Measurements from ENCODE around the gene CHST9. TPM values are rescaled to one million over a fixed set of nuclear protein-coding genes. Genes with fewer than 3 reads are reported as not detected.
A peak's percentile ranks its signal among the peaks of the same experiment; 100 is the strongest.

CHST9 gene
- total and polyA plus RNA-seq, 2 of the 13 experiments (the other 11 are each of a cell fraction or from before 2014, with no cell fraction given), result 3.2 to 9.6 TPM

- no peak for TF ChIP-seq GABPA (IDR thresholded peaks at IDR 0.05; ENCODE audit: low read depth, low read length)
- TF ChIP-seq GABPA (CRISPR knock-in tag; IDR thresholded peaks at IDR 0.05; ENCODE audit: low read depth), result peak; percentile 52; the same call in 1 of the 2 replicates
- no peak for TF ChIP-seq ZFP36 (IDR thresholded peaks at IDR 0.05; ENCODE audit: borderline replicate concordance, low read depth, low read length, partially characterized antibody)
- no peak for TF ChIP-seq RFX1 (IDR thresholded peaks at IDR 0.05)
- TF ChIP-seq FOXA3 (CRISPR knock-in tag; IDR thresholded peaks at IDR 0.05), result peak; percentile 65
- no peak for TF ChIP-seq FOXA1 (IDR thresholded peaks at IDR 0.05)
- 0 out of 2 replicates have a peak, but pooled peaks have one; percentile 22 for TF ChIP-seq FOXA1 (CRISPR knock-in tag; IDR thresholded peaks at IDR 0.05)
- TF ChIP-seq POGZ (CRISPR knock-in tag; IDR thresholded peaks at IDR 0.05), result peak; percentile 54
- no peak for TF ChIP-seq FOXC1 (CRISPR knock-in tag; IDR thresholded peaks at IDR 0.05; ENCODE audit: borderline replicate concordance)
- no peak for TF ChIP-seq SRY (CRISPR knock-in tag; IDR thresholded peaks at IDR 0.05)
- no peak for TF ChIP-seq MBNL3 (CRISPR knock-in tag; conservative IDR thresholded peaks at IDR 0.05)
- no peak for TF ChIP-seq CBX5 (CRISPR knock-in tag; IDR thresholded peaks at IDR 0.05; ENCODE audit: borderline replicate concordance)
- no peak for TF ChIP-seq ZNF614 (CRISPR knock-in tag; IDR thresholded peaks at IDR 0.05; ENCODE audit: borderline replicate concordance)
- no peak for TF ChIP-seq KDM5A (IDR thresholded peaks at IDR 0.05; ENCODE audit: borderline replicate concordance, low read length)
- no peak for TF ChIP-seq ZNF224 (CRISPR knock-in tag; IDR thresholded peaks at IDR 0.05)
- no peak for TF ChIP-seq PRDM4 (CRISPR knock-in tag; IDR thresholded peaks at IDR 0.05; ENCODE audit: borderline replicate concordance)
- no peak for TF ChIP-seq ZNF562 (CRISPR knock-in tag; IDR thresholded peaks at IDR 0.05; ENCODE audit: borderline replicate concordance)
- TF ChIP-seq RAD21 (CRISPR knock-in tag; IDR thresholded peaks at IDR 0.05), result no peak
- no peak for TF ChIP-seq ATAD3A (CRISPR knock-in tag; IDR thresholded peaks at IDR 0.05)
- TF ChIP-seq ONECUT2 (CRISPR knock-in tag; IDR thresholded peaks at IDR 0.05), result no peak
- no peak for TF ChIP-seq MIER3 (CRISPR knock-in tag; IDR thresholded peaks at IDR 0.05; ENCODE audit: borderline replicate concordance)
- no peak for TF ChIP-seq ZNF20 (CRISPR knock-in tag; IDR thresholded peaks at IDR 0.05)
- TF ChIP-seq ZNF609 (CRISPR knock-in tag; IDR thresholded peaks at IDR 0.05; ENCODE audit: borderline replicate concordance), result no peak
- TF ChIP-seq ZNF160 (CRISPR knock-in tag; IDR thresholded peaks at IDR 0.05), result no peak
- TF ChIP-seq GATAD2A (CRISPR knock-in tag; IDR thresholded peaks at IDR 0.05), result peak; percentile 59
- no peak for TF ChIP-seq ZNF777 (CRISPR knock-in tag; IDR thresholded peaks at IDR 0.05)
- TF ChIP-seq ZMYM4 (CRISPR knock-in tag; IDR thresholded peaks at IDR 0.05), result peak; percentile 39; the same call in 1 of the 2 replicates
- no peak for TF ChIP-seq ZMAT3 (CRISPR knock-in tag; conservative IDR thresholded peaks at IDR 0.05)
Observed at GRCh38 chr18:26875040-26875654, 310.0 kb downstream of the CHST9 start (continued).
